ENCODE results near the gene TM4SF18. TPM values are rescaled to one million over a fixed set of nuclear protein-coding genes. Genes with fewer than 3 reads are reported as not detected.

Gene TM4SF18
- total RNA-seq, 1 donor from 2014 or later, result not detected

DNA sequence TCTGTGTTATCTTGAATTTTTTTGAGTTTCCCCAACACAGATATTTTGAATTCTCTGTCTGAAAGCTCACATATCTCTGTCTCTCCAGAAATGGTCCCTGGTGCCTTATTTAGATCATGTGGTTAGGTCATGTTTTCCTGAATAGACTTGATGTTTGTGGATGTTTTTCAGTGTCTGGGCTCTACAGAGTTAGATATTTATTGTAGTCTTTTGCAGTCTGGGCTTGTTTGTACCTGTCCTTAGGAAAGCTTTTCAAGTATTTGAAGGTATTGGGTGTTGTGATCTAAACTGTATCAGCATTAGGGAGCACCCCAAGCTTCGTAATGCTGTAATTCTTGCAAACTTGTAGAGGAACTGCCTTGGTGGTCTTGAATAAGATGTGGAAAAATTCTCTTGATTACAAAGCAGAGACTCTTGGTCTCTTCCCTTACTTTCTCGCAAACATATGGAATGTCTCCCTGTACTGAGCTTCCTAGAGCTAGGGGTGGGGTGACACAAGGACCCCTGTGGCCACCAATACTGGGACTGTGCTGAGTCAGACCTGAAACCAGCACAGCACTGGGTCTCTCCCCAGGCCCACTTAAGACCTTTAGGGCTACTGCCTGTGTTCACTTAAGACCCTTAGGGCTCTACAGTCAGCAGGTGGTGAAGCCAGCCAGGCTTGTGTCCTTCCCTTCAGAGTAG, 26.5 kb downstream of the TM4SF18 start:
- no peak for DNase-seq (ENCODE audit: low read depth, low spot score)
- no peaks in the 10 kb centered on the region for H3K36me3 Mint-ChIP-seq (ENCODE audit: low read depth)
- H3K4me1 Mint-ChIP-seq, result no peaks in the 10 kb centered on the region
- no peak overlapping the region for H3K27ac Mint-ChIP-seq (ENCODE audit: unreplicated experiment)
- TF ChIP-seq, protein P1, sequence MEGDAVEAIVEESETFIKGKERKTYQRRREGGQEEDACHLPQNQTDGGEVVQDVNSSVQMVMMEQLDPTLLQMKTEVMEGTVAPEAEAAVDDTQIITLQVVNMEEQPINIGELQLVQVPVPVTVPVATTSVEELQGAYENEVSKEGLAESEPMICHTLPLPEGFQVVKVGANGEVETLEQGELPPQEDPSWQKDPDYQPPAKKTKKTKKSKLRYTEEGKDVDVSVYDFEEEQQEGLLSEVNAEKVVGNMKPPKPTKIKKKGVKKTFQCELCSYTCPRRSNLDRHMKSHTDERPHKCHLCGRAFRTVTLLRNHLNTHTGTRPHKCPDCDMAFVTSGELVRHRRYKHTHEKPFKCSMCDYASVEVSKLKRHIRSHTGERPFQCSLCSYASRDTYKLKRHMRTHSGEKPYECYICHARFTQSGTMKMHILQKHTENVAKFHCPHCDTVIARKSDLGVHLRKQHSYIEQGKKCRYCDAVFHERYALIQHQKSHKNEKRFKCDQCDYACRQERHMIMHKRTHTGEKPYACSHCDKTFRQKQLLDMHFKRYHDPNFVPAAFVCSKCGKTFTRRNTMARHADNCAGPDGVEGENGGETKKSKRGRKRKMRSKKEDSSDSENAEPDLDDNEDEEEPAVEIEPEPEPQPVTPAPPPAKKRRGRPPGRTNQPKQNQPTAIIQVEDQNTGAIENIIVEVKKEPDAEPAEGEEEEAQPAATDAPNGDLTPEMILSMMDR (conservative IDR thresholded peaks at IDR 0.05), result no peak
- no peak overlapping the region for H3K4me3 Mint-ChIP-seq
- H3K27me3 Mint-ChIP-seq (ENCODE audit: low read depth), result no peaks in the 10 kb centered on the region
- H3K9me3 Mint-ChIP-seq, result peaks cover 7% of the 10 kb centered on the region

DNA sequence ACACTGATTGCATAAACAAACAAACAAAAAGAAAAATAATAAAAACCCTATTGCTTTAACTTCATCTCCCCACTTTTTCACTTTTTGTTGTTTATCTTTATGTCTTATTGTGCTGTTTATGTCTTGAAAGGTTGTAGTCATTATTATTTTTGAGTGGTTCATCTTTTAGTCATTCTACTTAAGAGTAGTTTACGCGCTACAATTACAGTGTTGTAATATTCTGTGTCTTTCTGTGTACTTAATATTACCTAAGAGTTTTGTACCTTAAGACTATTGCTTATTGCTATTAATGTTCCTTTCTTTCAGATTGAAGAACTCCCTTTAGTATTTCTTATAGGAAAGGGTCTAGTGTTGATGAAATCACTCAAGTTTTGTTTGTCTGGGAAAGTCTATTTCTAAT, 28.1 kb downstream of the TM4SF18 start:
- Mint-ChIP-seq H3K36me3 (ENCODE audit: low read depth) (no peaks in the 10 kb centered on the region), H3K4me3 (no peak overlapping the region), H3K4me1 (peaks cover 6% of the 10 kb centered on the region), H3K27me3 (ENCODE audit: low read depth) (no peaks in the 10 kb centered on the region), H3K27ac (ENCODE audit: unreplicated experiment) (no peak overlapping the region), H3K9me3 (peaks cover 7% of the 10 kb centered on the region)
- DNase-seq (ENCODE audit: low read depth, low spot score), result no peak
- TF ChIP-seq, protein P1 (conservative IDR thresholded peaks at IDR 0.05), result no peak

DNA sequence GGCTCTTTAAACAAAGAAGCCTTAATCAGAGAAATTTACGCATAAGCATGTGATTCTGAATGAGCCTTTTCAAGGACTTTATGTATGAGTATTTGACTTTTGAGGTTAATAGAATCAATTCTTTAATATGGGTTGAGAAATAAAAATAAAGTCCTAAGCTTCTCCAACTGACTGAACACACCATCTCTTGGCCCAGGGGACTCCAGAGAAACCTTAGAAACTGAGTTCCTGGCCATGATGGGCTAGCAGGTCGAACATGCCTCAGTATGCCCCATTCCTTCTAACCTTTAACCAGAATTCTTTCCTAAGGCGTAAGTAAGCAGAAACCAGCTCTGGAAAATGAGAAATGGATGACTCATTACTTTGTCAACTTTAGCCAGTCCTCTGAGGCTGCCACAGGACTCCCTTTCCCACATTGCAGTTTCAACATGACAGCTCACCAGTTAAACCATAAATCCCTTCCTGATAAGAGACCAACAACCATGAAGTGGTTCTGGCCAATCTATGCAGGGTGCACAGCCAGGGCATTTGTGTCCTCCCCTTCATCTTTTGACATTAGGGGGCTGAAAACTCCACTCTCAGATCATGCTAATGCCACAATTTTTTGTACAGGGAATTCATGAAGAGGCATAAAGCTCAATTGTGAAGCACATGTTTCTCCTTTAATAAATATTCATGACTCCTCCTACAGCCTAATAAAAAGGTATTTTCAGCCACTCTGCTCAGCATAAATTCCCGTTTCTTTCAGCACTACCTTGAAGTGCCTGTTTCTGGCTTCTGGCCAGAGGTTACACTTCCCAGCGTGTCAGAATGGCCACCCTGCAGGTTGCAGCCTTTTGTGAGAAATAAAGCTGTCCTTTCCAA, 33.3 kb downstream of the TM4SF18 start:
- Mint-ChIP-seq H3K27me3 (ENCODE audit: low read depth) (no peaks in the 10 kb centered on the region), H3K9me3 (peaks cover 13% of the 10 kb centered on the region), H3K36me3 (ENCODE audit: low read depth) (peaks cover 2% of the 10 kb centered on the region), H3K4me3 (no peak overlapping the region), H3K4me1 (peaks cover 10% of the 10 kb centered on the region), H3K27ac (ENCODE audit: unreplicated experiment) (no peak overlapping the region)
- TF ChIP-seq, protein P1 (conservative IDR thresholded peaks at IDR 0.05), result no peak
- no peak for DNase-seq (ENCODE audit: low read depth, low spot score)

- Mint-ChIP-seq H3K9me3 (peaks cover 11% of the 10 kb centered on the region), H3K27ac (ENCODE audit: unreplicated experiment) (no peak overlapping the region), H3K4me1 (peaks cover 10% of the 10 kb centered on the region), H3K36me3 (ENCODE audit: low read depth) (peaks cover 2% of the 10 kb centered on the region), H3K27me3 (ENCODE audit: low read depth) (no peaks in the 10 kb centered on the region), H3K4me3 (no peak overlapping the region)
- TF ChIP-seq, protein P1 (conservative IDR thresholded peaks at IDR 0.05), result no peak
- DNase-seq (ENCODE audit: low read depth, low spot score), result no peak
Observed at GRCh38 chr3:149296972-149297371, 36.5 kb downstream of the TM4SF18 start.

DNA sequence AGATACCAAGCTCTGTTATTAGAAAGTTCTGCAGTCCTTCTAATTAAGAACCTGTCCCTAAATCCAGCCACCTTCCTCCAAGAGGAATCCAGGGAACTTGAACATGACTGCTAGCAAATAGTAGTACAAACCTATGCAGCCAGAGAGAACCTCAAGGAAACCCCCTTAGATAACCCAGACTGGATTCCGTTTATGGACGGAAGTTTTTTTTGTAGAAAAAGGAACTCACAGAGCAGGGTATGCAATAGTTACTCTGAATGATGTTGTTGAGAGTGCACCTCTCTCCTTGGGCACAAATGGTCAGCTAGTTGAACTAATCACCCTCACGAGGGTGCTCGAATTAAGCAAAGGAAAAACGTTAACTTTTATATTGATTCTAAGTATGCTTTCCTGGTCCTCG, 40.8 kb downstream of the TM4SF18 start:
- Mint-ChIP-seq H3K27me3 (ENCODE audit: low read depth) (no peaks in the 10 kb centered on the region), H3K4me3 (no peak overlapping the region), H3K36me3 (ENCODE audit: low read depth) (peaks cover 2% of the 10 kb centered on the region), H3K4me1 (no peaks in the 10 kb centered on the region), H3K9me3 (peaks cover 11% of the 10 kb centered on the region), H3K27ac (ENCODE audit: unreplicated experiment) (no peak overlapping the region)
- no peak for DNase-seq (ENCODE audit: low read depth, low spot score)
- TF ChIP-seq, protein P1 (conservative IDR thresholded peaks at IDR 0.05), result no peak

All from neural crest cell (in vitro differentiated cells).